ENCODE measurements around the gene FABP2. TPM values are rescaled to one million over a fixed set of nuclear protein-coding genes. Genes with fewer than 3 reads are reported as not detected.

Gene FABP2
- total and polyA plus RNA-seq, 2 experiments from 2014 or later: not detected

DNA sequence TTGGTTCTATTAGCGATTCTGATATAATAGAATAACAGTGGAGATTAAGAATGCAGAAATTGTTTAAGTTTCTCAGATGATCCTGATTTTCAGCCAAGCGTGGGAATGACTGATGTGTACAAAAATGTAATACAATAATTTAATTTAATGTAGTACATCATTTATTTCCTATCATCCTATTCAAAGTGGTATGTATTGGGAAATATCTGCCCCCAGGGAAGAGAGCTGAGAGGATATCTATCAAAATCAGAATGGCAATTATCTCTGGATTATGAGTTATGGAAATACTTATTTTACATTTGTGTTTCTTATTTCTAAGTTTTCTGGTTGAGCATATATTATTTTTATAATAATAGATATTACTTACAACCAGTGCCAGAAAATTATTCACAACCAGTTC is 3.9 kb downstream of the FABP2 start:
- no peak for ATAC-seq

DNA sequence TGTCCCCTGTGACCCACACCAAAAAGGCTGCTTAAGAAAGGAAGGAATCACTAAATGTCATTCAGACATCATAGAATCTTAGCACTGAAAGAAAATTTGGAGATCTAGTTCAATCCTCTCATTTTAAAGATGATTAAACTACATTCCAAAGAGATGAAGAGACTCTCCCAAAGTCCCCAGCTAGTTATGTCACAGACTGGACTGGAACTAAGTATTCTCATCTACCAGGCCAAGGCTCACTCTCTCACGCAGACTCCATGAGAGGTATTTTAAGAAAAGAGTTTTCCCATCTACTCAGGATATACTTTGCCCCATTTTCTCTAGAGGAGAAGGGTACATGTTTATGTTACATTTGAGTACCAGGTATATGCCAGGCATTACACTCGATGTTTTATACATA is 6.9 kb downstream of the FABP2 start:
- no peak for DNase-seq (ENCODE audit: low spot score)
- Histone ChIP-seq H3K4me2 (peak overlapping the region; percentile 41), H3K27me3 (ENCODE audit: insufficient read depth) (no peaks in the 10 kb centered on the region), H3K4me1 (ENCODE audit: insufficient read depth) (0 out of 2 replicates have a peak, but pooled peaks cover 5% of the 10 kb centered on the region), H4K20me1 (replicated peaks; ENCODE audit: insufficient read depth) (no peaks in the 10 kb centered on the region), H3F3A (replicated peaks; ENCODE audit: low read depth) (no peaks in the 10 kb centered on the region), H2AFZ (no peak overlapping the region), H3K9me2 (ENCODE audit: insufficient read depth) (no peaks in the 10 kb centered on the region), H3K27ac (ENCODE audit: low read depth) (no peak overlapping the region), H3K79me2 (replicated peaks; ENCODE audit: insufficient read depth) (no peaks in the 10 kb centered on the region), H3K4me3 (no peak overlapping the region), H3K36me3 (ENCODE audit: insufficient read depth) (no peaks in the 10 kb centered on the region)
- ATAC-seq: peak; percentile 34
- H3K27me3 Mint-ChIP-seq (ENCODE audit: insufficient read depth, low read depth, poor library complexity): no peaks in the 10 kb centered on the region
- H3K4me1 Mint-ChIP-seq: peaks cover 10% of the 10 kb centered on the region
- no peak overlapping the region for H3K4me3 Mint-ChIP-seq
- H3K9me3 Mint-ChIP-seq: no peaks in the 10 kb centered on the region
- no peaks in the 10 kb centered on the region for H3K36me3 Mint-ChIP-seq (ENCODE audit: low read depth)
- no peak overlapping the region for H3K27ac Mint-ChIP-seq
- TF ChIP-seq ZNF114 (CRISPR knock-in tag; IDR thresholded peaks at IDR 0.05) (no peak), ZNF462 (CRISPR knock-in tag; IDR thresholded peaks at IDR 0.05) (no peak), EZH2phosphoT487 (IDR thresholded peaks at IDR 0.05; ENCODE audit: unreplicated experiment) (no peak), ZNF331 (CRISPR knock-in tag; IDR thresholded peaks at IDR 0.05; ENCODE audit: low read depth) (no peak), POLR2AphosphoS5 (IDR thresholded peaks at IDR 0.05; ENCODE audit: low read depth) (no peak), JUNB (IDR thresholded peaks at IDR 0.05; ENCODE audit: unreplicated experiment) (no peak)

More for the DNA sequence above, 3.9 kb downstream of the FABP2 start:
- Histone ChIP-seq H2AFZ (no peak overlapping the region), H3K4me3 (no peak overlapping the region), H3K4me2 (no peak overlapping the region), H3K4me1 (ENCODE audit: insufficient read depth) (0 out of 2 replicates have a peak, but pooled peaks cover 5% of the 10 kb centered on the region), H4K20me1 (replicated peaks; ENCODE audit: insufficient read depth) (no peaks in the 10 kb centered on the region), H3K27me3 (ENCODE audit: insufficient read depth) (no peaks in the 10 kb centered on the region), H3F3A (replicated peaks; ENCODE audit: low read depth) (no peaks in the 10 kb centered on the region), H3K9me2 (ENCODE audit: insufficient read depth) (no peaks in the 10 kb centered on the region), H3K79me2 (replicated peaks; ENCODE audit: insufficient read depth) (no peaks in the 10 kb centered on the region), H3K27ac (ENCODE audit: low read depth) (no peak overlapping the region), H3K36me3 (ENCODE audit: insufficient read depth) (no peaks in the 10 kb centered on the region)
- Mint-ChIP-seq H3K4me3 (no peak overlapping the region), H3K27ac (no peak overlapping the region), H3K4me1 (peaks cover 10% of the 10 kb centered on the region), H3K36me3 (ENCODE audit: low read depth) (no peaks in the 10 kb centered on the region), H3K9me3 (no peaks in the 10 kb centered on the region), H3K27me3 (ENCODE audit: insufficient read depth, low read depth, poor library complexity) (no peaks in the 10 kb centered on the region)
- no peak for DNase-seq (ENCODE audit: low spot score)
- TF ChIP-seq EZH2phosphoT487 (IDR thresholded peaks at IDR 0.05; ENCODE audit: unreplicated experiment): no peak
- no peak for TF ChIP-seq NANOG (IDR thresholded peaks at IDR 0.05; ENCODE audit: borderline replicate concordance)
- no peak for TF ChIP-seq CREB1 (CRISPR knock-in tag; IDR thresholded peaks at IDR 0.05; ENCODE audit: low read depth)
- no peak for TF ChIP-seq JUNB (IDR thresholded peaks at IDR 0.05; ENCODE audit: unreplicated experiment)
- TF ChIP-seq, protein P1, sequence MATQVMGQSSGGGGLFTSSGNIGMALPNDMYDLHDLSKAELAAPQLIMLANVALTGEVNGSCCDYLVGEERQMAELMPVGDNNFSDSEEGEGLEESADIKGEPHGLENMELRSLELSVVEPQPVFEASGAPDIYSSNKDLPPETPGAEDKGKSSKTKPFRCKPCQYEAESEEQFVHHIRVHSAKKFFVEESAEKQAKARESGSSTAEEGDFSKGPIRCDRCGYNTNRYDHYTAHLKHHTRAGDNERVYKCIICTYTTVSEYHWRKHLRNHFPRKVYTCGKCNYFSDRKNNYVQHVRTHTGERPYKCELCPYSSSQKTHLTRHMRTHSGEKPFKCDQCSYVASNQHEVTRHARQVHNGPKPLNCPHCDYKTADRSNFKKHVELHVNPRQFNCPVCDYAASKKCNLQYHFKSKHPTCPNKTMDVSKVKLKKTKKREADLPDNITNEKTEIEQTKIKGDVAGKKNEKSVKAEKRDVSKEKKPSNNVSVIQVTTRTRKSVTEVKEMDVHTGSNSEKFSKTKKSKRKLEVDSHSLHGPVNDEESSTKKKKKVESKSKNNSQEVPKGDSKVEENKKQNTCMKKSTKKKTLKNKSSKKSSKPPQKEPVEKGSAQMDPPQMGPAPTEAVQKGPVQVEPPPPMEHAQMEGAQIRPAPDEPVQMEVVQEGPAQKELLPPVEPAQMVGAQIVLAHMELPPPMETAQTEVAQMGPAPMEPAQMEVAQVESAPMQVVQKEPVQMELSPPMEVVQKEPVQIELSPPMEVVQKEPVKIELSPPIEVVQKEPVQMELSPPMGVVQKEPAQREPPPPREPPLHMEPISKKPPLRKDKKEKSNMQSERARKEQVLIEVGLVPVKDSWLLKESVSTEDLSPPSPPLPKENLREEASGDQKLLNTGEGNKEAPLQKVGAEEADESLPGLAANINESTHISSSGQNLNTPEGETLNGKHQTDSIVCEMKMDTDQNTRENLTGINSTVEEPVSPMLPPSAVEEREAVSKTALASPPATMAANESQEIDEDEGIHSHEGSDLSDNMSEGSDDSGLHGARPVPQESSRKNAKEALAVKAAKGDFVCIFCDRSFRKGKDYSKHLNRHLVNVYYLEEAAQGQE (IDR thresholded peaks at IDR 0.05; ENCODE audit: unreplicated experiment): no peak
- no peak for TF ChIP-seq POLR2AphosphoS5 (IDR thresholded peaks at IDR 0.05; ENCODE audit: low read depth)
